ENCODE results near the gene HOXB3.

DNA sequence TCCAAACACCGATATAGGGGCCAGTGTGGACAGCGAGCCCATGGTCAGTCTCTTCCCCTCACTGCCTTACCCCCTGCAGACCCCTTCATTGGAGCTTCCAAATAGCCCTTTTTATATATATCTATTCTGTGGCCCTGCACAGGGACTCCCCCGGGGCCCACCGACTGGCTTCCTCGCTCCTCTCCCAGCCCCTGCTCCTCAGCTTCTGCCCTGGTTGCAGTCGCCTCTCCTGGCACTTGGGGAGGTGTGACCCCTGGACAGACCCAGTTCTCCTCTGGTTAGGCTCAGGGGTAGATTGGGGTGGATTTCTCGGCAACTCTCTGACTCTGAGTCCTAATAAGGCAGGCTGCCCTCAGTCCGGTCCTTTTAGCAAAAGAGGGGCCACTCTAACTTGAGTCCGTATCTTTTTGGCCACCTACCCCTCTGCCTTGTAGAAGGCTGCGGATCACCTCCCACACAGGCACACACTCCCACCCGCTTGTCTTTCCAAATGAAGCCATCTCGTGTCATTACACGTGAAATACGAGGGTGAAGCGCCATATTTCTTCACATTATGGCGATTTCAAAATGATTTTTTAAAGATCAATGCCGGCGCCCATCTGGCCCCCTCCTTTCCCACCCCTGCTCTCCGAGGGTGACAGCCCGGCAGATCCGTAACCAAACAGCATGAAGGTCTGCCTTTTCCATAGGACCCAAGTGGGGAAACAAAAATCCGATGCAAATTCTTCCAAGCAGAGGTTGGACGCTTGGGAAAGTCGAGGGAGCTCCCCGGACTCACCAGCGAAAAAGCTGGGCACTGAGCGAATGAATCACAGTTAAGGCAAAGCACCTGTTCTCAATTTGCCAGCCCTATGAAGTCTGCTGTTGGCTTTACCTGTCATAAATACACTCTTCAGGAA is 37.8 kb upstream of the HOXB3 start:
- TF ChIP-seq, protein P1, sequence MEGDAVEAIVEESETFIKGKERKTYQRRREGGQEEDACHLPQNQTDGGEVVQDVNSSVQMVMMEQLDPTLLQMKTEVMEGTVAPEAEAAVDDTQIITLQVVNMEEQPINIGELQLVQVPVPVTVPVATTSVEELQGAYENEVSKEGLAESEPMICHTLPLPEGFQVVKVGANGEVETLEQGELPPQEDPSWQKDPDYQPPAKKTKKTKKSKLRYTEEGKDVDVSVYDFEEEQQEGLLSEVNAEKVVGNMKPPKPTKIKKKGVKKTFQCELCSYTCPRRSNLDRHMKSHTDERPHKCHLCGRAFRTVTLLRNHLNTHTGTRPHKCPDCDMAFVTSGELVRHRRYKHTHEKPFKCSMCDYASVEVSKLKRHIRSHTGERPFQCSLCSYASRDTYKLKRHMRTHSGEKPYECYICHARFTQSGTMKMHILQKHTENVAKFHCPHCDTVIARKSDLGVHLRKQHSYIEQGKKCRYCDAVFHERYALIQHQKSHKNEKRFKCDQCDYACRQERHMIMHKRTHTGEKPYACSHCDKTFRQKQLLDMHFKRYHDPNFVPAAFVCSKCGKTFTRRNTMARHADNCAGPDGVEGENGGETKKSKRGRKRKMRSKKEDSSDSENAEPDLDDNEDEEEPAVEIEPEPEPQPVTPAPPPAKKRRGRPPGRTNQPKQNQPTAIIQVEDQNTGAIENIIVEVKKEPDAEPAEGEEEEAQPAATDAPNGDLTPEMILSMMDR (IDR thresholded peaks at IDR 0.05), result no peak
- TF ChIP-seq POLR2A (IDR thresholded peaks at IDR 0.05), result no peak
